T-helper 2 cell (primary cell): ENCODE results near the gene SPATA31A3.
"Not testable (repeated sequence)": the region's sequence is repeated elsewhere in the genome, so short reads cannot be mapped to it uniquely, and the experiment has no call there.

Experiments used
- DNase-seq, 5 experiments: peaks; one replicate each; pipeline versions ENCODE4 v3.0.0 to v3.0.0-alpha.2; 2012 to 2022
- total RNA-seq, 2 donors: gene quantifications; one replicate each; lab custom pipeline; 2026; lab: John Stamatoyannopoulos, UW

Gene SPATA31A3
- total RNA-seq: 0 reads per million in 2 donors

DNA sequence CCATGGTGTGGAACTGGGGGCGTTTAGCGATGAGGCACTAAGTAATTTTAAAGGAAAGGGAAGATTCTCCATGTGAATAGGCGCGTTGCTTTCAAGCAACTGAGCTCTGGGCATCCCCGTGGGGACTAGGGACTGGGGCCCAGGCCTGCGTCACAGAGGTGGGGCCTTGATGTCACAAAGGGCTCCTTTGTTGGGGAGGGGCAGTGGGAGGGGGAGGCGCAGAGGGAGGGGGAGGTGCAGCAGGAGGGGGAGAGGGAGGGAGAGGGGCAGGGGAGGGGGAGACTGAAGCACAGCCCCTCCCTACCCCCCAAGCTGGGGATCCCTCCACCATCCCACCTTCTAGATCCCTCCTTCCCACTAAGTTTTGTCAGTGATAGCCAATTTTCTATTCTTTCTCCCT, at the start of gene SPATA31A3:
Gene SPATA31A3, minus strand, starts transcription at position 101 of the 400 bp plus-strand sequence. Its CDS starts 29 bp downstream, at position 72.
- DNase-seq: not testable (repeated sequence)

DNA sequence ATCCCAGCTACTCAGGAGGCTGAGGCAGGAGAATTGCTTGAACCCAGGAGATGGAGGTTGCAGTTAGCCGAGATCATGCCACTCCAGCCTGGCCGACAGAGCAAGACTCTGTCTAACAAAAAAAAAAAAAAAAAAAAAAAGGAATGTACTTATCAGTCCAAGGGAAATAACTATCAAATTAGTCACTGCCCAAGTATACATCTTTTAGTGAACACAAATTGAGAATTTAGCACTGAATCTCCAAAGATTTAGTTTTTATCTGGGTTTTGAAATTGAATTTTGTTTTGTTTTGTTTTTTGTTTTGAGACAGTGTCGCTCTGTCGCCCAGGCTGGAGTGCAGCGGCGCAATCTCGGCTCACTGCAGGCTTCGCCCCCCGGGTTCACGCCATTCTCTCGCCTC, 39.8 kb downstream of the SPATA31A3 start:
- not testable (repeated sequence) for DNase-seq

DNA sequence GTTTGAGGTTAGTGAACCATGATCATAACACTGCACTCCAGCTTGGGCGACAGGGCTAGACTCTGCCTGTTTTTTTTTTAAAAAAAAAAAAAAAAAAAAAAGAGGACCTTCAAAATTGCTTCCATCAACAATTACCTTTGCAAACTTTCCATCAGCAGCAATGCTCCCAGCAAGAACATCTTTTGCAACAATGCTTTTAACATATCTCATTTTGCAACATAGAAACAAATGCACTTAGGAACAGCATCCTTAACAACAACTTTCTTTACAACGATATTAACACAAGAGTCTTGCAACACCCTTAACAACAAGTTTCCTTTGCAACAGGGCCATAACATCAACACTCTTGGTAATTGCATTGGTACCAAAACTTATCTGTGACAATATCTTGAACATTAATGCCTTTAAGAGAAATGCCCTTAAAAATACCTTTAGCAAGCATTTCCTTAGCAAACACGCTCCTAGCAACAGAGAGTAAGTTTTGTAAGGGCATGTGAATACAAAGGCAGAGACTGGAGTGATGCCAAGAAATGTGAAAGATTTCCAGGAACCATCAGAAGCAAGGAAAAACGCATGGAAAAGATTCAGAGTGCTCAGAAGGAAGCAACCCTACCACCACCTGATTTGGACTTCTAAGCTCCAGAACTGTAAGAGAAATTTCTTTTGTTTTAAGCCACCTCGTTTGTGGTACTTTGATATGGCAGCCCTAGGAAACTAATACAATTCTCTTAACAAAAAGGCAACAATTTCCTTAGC, 49.8 kb downstream of the SPATA31A3 start:
- not testable (repeated sequence) for DNase-seq

DNA sequence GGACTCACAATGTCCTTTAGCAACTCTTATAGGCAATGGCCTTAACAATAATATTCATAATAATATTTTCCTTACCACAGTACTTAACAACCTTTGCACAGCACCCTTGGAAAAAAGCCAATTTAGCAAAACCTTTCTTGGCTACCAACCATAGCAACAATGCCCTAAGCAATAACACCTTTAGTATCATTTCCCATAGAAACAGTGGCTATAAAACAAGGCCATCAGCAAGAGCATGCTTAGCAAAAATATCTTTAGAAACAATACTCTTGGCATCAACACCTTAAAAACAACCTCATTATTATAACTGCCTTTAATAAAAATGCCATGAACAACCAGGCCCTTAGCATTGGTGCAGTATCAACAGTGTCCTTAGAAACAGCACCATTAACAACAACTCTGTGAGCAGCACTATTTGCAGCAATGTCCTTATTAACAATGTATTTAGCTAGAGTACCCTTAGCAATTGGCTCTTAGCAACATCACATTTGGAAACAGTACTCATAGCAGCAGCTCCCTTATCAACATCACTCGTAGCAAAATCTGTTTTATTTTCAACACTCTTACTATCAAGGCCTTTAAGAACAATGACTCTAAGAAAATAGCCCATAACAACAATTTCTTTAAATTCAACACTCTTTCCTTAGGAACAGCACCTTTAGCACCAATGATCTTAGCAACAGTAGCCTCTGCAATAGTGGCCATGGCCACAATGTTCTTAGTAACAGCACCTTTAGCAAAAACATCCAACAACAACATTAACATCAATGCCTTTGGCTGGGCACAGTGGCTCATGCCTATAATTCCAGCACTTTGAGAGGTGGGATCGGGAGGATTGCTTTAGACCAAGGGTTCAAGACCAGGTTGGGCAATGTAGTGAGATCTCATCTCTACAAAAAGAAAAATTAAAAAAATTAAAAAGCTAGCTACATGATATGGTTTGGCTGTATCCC, 52.2 kb downstream of the SPATA31A3 start:
- DNase-seq: not testable (repeated sequence)

DNA sequence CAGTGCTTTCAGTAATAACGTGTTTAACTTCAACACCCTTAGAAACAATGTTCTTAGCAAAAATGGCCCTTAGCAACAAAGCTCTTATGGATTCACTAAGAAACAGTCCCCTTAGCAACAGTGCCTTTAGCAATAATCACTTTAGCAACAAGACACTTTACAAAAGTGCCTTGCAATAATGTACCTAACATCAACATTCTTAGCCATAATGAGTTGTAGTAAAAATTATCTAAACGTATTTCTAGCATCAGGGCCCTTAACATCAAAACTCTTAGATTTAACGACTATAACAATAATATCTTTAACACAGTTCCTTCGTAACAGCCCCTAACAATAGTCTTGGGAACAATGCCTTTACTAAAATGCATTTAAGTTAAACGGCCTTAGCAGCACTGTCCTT, 54.0 kb downstream of the SPATA31A3 start:
- not testable (repeated sequence) for DNase-seq

DNA sequence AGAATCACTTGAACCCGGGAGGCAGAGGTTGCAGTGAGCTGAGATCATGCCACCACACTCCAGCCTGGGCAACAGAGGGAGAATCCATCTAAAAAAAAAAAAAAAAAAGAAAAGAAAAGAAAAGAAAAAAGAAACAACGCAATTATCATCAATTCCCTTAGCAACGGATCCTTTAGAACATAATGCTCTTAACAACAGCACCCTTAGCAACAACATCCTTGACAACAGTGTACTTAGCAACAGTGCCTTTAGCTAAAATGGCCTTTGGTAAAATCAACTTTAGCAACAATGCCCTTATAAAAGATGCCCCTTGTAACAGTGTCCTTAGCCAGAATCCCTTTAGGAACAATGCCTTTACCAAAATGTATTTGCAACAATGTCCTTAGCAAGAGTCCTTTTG, 54.7 kb downstream of the SPATA31A3 start:
- DNase-seq: not testable (repeated sequence)
